SK-N-SH treated with all-trans-retinoic acid at 6 μM for 48 hours (cell line): Measurements from ENCODE around the gene NKX2-4.

Experiments
- ATAC-seq: fragments of 200-7000 bp; cut with Tn5 transposase; 3 replicates; pipeline ENCODE4 v1.9.1; 2020; ENCODE audit warnings: mild to moderate bottlenecking, moderate library complexity
- ARNTL ChIP-seq: fragments of 450-650 bp; formaldehyde crosslinking; IDR thresholded peaks from 2 replicates; pipeline ENCODE4 v1.5.0; 2020; ENCODE audit warnings: low read depth, mild to moderate bottlenecking, moderate library complexity, borderline replicate concordance
- BACH2 ChIP-seq: fragments of 250-450 bp; sonication (Bioruptor Pico); IDR thresholded peaks from 2 replicates; pipeline ENCODE4 v1.9.0; 2021; ENCODE audit warnings: mild to moderate bottlenecking, borderline replicate concordance
- CSDC2 ChIP-seq: fragments of 250-450 bp; sonication (Bioruptor Pico); IDR thresholded peaks from 2 replicates; pipeline ENCODE4 v1.5.0; 2020; ENCODE audit warnings: mild to moderate bottlenecking, moderate library complexity
- ESRRG ChIP-seq: fragments of 250-450 bp; sonication (Bioruptor Pico); IDR thresholded peaks from 2 replicates; pipeline ENCODE4 v1.6.1; 2021; ENCODE audit warnings: mild to moderate bottlenecking
- GLIS3 ChIP-seq: fragments of 250-450 bp; sonication (Bioruptor Pico); IDR thresholded peaks from 2 replicates; pipeline ENCODE4 v1.5.0; 2020; ENCODE audit warnings: mild to moderate bottlenecking, moderate library complexity
- ISL1 ChIP-seq: fragments of 250-450 bp; sonication (Bioruptor Pico); IDR thresholded peaks from 2 replicates; pipeline ENCODE4 v2.1.2; 2022; ENCODE audit warnings: mild to moderate bottlenecking, moderate library complexity
- OSR1 ChIP-seq: fragments of 250-450 bp; sonication (Bioruptor Pico); IDR thresholded peaks from 2 replicates; pipeline ENCODE4 v1.8.0; 2022; ENCODE audit warnings: moderate library complexity, mild to moderate bottlenecking, inconsistent platforms
- PPARA ChIP-seq: fragments of 250-450 bp; sonication (Bioruptor Pico); IDR thresholded peaks from 2 replicates; pipeline ENCODE4 v1.5.0; 2020; ENCODE audit warnings: mild to moderate bottlenecking, borderline replicate concordance
- RARB ChIP-seq: fragments of 250-450 bp; sonication (Bioruptor Pico); IDR thresholded peaks from 2 replicates; pipeline ENCODE4 v1.8.0; 2021; ENCODE audit warnings: mild to moderate bottlenecking, moderate library complexity
- SNAI2 ChIP-seq: fragments of 250-450 bp; sonication (Bioruptor Pico); IDR thresholded peaks from 2 replicates; pipeline ENCODE4 v1.5.0; 2020; ENCODE audit warnings: mild to moderate bottlenecking, moderate library complexity
- TCF4 ChIP-seq: fragments of 250-450 bp; sonication (Bioruptor Pico); IDR thresholded peaks from 2 replicates; pipeline ENCODE4 v1.8.0; 2021; ENCODE audit warnings: mild to moderate bottlenecking, moderate library complexity, borderline replicate concordance
- TOX ChIP-seq: fragments of 250-450 bp; sonication (Bioruptor Pico); IDR thresholded peaks from 2 replicates; pipeline ENCODE4 v1.8.0; 2021; ENCODE audit warnings: mild to moderate bottlenecking, moderate library complexity, borderline replicate concordance
- ZC3H10 ChIP-seq: fragments of 250-450 bp; sonication (Bioruptor Pico); IDR thresholded peaks from 2 replicates; pipeline ENCODE4 v1.5.1; 2021; ENCODE audit warnings: mild to moderate bottlenecking, moderate library complexity
- ZFP3 ChIP-seq: fragments of 250-450 bp; sonication (Bioruptor Pico); IDR thresholded peaks from 2 replicates; pipeline ENCODE4 v1.5.0; 2020; ENCODE audit warnings: mild to moderate bottlenecking, moderate library complexity
- ZFP30 ChIP-seq: fragments of 450-650 bp; formaldehyde crosslinking; IDR thresholded peaks from 2 replicates; pipeline ENCODE4 v1.5.0; 2022; ENCODE audit warnings: mild to moderate bottlenecking, moderate library complexity
- ZNF565 ChIP-seq: fragments of 450-650 bp; formaldehyde crosslinking; conservative IDR thresholded peaks from 2 replicates; pipeline ENCODE4 v1.5.0; 2020; ENCODE audit warnings: low read depth, mild to moderate bottlenecking, moderate library complexity
- ZNF70 ChIP-seq: fragments of 450-650 bp; formaldehyde crosslinking; IDR thresholded peaks from 2 replicates; pipeline ENCODE4 v1.5.0; 2020; ENCODE audit warnings: mild to moderate bottlenecking, moderate library complexity
- ZNF8 ChIP-seq: fragments of 450-650 bp; formaldehyde crosslinking; IDR thresholded peaks from 2 replicates; pipeline ENCODE4 v1.5.0; 2020; ENCODE audit warnings: mild to moderate bottlenecking, moderate library complexity
- TF ChIP-seq, protein P1 (sequence below): fragments of 250-450 bp; sonication (Bioruptor Pico); IDR thresholded peaks from 2 replicates; pipeline ENCODE4 v1.5.0; 2020; ENCODE audit warnings: mild to moderate bottlenecking, moderate library complexity
- TF ChIP-seq, protein P2 (sequence below): fragments of 250-450 bp; sonication (Bioruptor Pico); IDR thresholded peaks from 2 replicates; pipeline ENCODE4 v1.5.1; 2020; ENCODE audit warnings: low read depth, mild to moderate bottlenecking, moderate library complexity
- TF ChIP-seq, protein P3 (sequence below): fragments of 250-450 bp; sonication (Bioruptor Pico); IDR thresholded peaks from 2 replicates; pipeline ENCODE4 v1.8.0; 2020; ENCODE audit warnings: mild to moderate bottlenecking, moderate library complexity, borderline replicate concordance
- TF ChIP-seq, protein P4 (sequence below): fragments of 250-450 bp; sonication (Bioruptor Pico); IDR thresholded peaks from 2 replicates; pipeline ENCODE4 v1.5.1; 2021; ENCODE audit warnings: mild to moderate bottlenecking, moderate library complexity

NKX2-4 gene

DNA sequence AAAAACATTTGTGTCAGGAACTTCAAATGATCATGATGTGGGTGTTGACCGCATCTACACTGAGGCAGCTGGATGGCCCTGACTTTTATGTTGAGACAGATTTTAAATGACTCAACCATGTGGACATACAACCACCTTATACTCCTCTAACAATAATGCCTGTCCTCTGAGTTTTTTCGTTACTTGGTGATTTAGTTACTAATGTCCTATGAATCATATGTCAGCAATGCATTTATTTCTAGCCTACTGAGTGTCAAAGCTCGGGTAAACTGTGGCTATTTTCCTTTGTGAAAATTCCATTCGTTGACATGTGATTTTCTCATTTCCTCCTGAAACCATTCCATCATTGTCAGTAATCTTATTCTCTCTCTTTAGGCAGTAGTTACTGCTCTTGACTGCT lies 38.9 kb upstream of the NKX2-4 start:
- TF ChIP-seq RARB (CRISPR knock-in tag) (no peak), CSDC2 (CRISPR knock-in tag) (no peak), OSR1 (CRISPR knock-in tag) (no peak), ZFP3 (CRISPR knock-in tag) (no peak), GLIS3 (CRISPR knock-in tag) (no peak), ZFP30 (CRISPR knock-in tag) (no peak)
- TF ChIP-seq, protein P1, sequence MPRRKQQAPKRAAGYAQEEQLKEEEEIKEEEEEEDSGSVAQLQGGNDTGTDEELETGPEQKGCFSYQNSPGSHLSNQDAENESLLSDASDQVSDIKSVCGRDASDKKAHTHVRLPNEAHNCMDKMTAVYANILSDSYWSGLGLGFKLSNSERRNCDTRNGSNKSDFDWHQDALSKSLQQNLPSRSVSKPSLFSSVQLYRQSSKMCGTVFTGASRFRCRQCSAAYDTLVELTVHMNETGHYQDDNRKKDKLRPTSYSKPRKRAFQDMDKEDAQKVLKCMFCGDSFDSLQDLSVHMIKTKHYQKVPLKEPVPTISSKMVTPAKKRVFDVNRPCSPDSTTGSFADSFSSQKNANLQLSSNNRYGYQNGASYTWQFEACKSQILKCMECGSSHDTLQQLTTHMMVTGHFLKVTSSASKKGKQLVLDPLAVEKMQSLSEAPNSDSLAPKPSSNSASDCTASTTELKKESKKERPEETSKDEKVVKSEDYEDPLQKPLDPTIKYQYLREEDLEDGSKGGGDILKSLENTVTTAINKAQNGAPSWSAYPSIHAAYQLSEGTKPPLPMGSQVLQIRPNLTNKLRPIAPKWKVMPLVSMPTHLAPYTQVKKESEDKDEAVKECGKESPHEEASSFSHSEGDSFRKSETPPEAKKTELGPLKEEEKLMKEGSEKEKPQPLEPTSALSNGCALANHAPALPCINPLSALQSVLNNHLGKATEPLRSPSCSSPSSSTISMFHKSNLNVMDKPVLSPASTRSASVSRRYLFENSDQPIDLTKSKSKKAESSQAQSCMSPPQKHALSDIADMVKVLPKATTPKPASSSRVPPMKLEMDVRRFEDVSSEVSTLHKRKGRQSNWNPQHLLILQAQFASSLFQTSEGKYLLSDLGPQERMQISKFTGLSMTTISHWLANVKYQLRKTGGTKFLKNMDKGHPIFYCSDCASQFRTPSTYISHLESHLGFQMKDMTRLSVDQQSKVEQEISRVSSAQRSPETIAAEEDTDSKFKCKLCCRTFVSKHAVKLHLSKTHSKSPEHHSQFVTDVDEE (CRISPR knock-in tag): no peak
- TF ChIP-seq, protein P2, sequence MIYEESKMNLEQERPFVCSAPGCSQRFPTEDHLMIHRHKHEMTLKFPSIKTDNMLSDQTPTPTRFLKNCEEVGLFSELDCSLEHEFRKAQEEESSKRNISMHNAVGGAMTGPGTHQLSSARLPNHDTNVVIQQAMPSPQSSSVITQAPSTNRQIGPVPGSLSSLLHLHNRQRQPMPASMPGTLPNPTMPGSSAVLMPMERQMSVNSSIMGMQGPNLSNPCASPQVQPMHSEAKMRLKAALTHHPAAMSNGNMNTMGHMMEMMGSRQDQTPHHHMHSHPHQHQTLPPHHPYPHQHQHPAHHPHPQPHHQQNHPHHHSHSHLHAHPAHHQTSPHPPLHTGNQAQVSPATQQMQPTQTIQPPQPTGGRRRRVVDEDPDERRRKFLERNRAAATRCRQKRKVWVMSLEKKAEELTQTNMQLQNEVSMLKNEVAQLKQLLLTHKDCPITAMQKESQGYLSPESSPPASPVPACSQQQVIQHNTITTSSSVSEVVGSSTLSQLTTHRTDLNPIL (CRISPR knock-in tag): no peak
- ATAC-seq: no peak

DNA sequence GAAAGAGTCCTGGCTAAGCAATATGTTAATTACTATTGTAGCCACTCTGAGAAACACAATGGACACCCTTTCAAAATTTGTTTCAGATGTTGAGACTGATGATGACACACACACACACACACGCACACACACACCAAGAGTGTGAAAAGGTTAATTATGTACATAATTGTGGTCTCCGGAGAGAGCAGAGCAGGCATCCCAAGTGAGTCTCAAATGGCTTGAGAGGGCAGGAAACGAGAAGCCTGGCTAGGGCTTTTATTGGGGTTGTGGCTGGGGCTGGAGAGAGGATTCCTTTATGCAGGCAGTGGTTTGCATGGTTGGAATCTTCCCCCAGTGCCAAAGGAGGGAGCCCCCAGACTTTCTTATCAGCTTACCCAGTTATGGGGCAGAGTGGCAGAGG lies 38.2 kb upstream of the NKX2-4 start:
- no peak for ATAC-seq
- TF ChIP-seq, protein P3, sequence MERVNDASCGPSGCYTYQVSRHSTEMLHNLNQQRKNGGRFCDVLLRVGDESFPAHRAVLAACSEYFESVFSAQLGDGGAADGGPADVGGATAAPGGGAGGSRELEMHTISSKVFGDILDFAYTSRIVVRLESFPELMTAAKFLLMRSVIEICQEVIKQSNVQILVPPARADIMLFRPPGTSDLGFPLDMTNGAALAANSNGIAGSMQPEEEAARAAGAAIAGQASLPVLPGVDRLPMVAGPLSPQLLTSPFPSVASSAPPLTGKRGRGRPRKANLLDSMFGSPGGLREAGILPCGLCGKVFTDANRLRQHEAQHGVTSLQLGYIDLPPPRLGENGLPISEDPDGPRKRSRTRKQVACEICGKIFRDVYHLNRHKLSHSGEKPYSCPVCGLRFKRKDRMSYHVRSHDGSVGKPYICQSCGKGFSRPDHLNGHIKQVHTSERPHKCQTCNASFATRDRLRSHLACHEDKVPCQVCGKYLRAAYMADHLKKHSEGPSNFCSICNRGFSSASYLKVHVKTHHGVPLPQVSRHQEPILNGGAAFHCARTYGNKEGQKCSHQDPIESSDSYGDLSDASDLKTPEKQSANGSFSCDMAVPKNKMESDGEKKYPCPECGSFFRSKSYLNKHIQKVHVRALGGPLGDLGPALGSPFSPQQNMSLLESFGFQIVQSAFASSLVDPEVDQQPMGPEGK: no peak
- TF ChIP-seq TOX (CRISPR knock-in tag) (no peak), ZNF565 (no peak), GLIS3 (CRISPR knock-in tag) (no peak), BACH2 (CRISPR knock-in tag) (no peak), ZFP30 (CRISPR knock-in tag) (no peak), ZFP3 (CRISPR knock-in tag) (no peak), RARB (CRISPR knock-in tag) (no peak), ZNF70 (CRISPR knock-in tag) (no peak), PPARA (CRISPR knock-in tag) (no peak), ZC3H10 (CRISPR knock-in tag) (no peak), ISL1 (CRISPR knock-in tag) (no peak), TCF4 (no peak)
- TF ChIP-seq, protein P2 (CRISPR knock-in tag): no peak
- TF ChIP-seq, protein P4, sequence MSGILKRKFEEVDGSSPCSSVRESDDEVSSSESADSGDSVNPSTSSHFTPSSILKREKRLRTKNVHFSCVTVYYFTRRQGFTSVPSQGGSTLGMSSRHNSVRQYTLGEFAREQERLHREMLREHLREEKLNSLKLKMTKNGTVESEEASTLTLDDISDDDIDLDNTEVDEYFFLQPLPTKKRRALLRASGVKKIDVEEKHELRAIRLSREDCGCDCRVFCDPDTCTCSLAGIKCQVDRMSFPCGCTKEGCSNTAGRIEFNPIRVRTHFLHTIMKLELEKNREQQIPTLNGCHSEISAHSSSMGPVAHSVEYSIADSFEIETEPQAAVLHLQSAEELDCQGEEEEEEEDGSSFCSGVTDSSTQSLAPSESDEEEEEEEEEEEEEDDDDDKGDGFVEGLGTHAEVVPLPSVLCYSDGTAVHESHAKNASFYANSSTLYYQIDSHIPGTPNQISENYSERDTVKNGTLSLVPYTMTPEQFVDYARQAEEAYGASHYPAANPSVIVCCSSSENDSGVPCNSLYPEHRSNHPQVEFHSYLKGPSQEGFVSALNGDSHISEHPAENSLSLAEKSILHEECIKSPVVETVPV (CRISPR knock-in tag): no peak

DNA sequence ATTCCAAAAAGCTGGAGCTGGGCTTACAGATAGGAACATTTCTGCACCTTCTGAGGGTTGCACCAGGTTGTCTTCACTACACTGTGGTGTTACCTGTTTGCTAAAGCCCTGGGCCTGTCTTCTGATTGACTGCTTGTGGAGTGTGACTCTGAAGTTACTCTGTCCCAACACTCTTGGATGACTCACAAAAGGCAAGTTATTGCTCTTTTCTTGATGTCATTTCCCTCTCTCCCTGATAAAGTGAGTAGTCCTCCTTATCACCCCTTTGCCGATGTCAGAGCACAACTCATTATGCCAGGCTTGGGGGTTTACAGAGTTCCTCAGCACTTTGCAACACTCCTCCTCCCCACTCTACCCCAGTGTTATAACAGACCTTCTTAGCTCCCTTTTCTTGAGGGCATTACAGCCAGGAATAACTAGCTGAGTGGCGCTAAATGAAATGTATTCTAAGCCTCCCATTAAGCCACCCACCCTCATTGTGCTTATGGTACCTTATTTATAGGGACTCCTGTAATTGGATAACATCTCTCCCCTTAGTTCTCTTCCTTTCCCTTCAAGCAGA lies 36.1 kb upstream of the NKX2-4 start:
- TF ChIP-seq TOX (CRISPR knock-in tag) (no peak), SNAI2 (no peak), TCF4 (no peak), RARB (CRISPR knock-in tag) (no peak), GLIS3 (CRISPR knock-in tag) (no peak), ARNTL (no peak), PPARA (CRISPR knock-in tag) (no peak), ESRRG (CRISPR knock-in tag) (no peak), ZNF8 (CRISPR knock-in tag) (no peak), ZC3H10 (CRISPR knock-in tag) (no peak)
- TF ChIP-seq, protein P2 (CRISPR knock-in tag): no peak
- TF ChIP-seq, protein P1 (CRISPR knock-in tag): no peak
- TF ChIP-seq, protein P4 (CRISPR knock-in tag): no peak
- ATAC-seq: no peak
